IMR-90 (cell line): ENCODE measurements around the gene LPIN1. TPM values are rescaled to one million over a fixed set of nuclear protein-coding genes. Genes with fewer than 3 reads are reported as not detected.

Experiments
- ATAC-seq: fragments of 200-7000 bp; cut with Tn5 transposase; 2 replicates; pipeline ENCODE4 v1.9.1; 2020; ENCODE audit warnings: low read depth, mild to moderate bottlenecking, moderate library complexity
- BruUV-seq: library from RNA; stranded (reverse); fragments of 400-500 nt; replicated peaks from 2 replicates; lab custom pipeline; 2021; lab: Mats Ljungman, UMichigan
- CTCF ChIA-PET: fragments of 300-600 bp; formaldehyde crosslinking; extraction: SDS; loops from one replicate; lab custom pipeline; 2021; ENCODE audit warnings: antibody characterized with exemption; lab: Yijun Ruan, JAX
- POLR2A ChIA-PET: fragments of 300-600 bp; sonication (Branson Sonifier 250); formaldehyde crosslinking; loops from one replicate; lab custom pipeline; 2022; ENCODE audit warnings: antibody characterized with exemption; ENCODE audit not compliant: unreplicated experiment; lab: Charles Lee
- DNase-seq: peaks from one replicate; pipeline ENCODE4 v3.0.0; 2013
- H2AFZ ChIP-seq: replicated peaks from 2 replicates; pipeline ENCODE3; 2013; ENCODE audit warnings: low read length, mild to moderate bottlenecking; ENCODE audit not compliant: poor library complexity
- H2AK5ac ChIP-seq: 2 replicates; pipeline ENCODE4 v1.6.1; 2013; ENCODE audit warnings: low read depth, low read length, inconsistent platforms
- H2AK9ac ChIP-seq: replicated peaks from 2 replicates; pipeline ENCODE3; 2013; ENCODE audit warnings: mild to moderate bottlenecking, low read depth, low read length, moderate library complexity; ENCODE audit not compliant: poor library complexity
- H2BK120ac ChIP-seq: 2 replicates; pipeline ENCODE4 v1.6.1; 2013; ENCODE audit warnings: low read depth, low read length, inconsistent platforms
- H2BK15ac ChIP-seq: 3 replicates; pipeline ENCODE4 v1.6.1; 2013; ENCODE audit warnings: low read depth, low read length, inconsistent platforms
- H2BK20ac ChIP-seq: 2 replicates; pipeline ENCODE4 v1.6.1; 2013; ENCODE audit warnings: low read depth, mild to moderate bottlenecking, inconsistent platforms, low read length, moderate library complexity
- H2BK5ac ChIP-seq: 2 replicates; pipeline ENCODE4 v1.6.1; 2013; ENCODE audit warnings: mild to moderate bottlenecking, low read depth, low read length, inconsistent platforms; ENCODE audit not compliant: poor library complexity, severe bottlenecking
- H3K14ac ChIP-seq: replicated peaks from 2 replicates; pipeline ENCODE4 v1.6.1; 2013; ENCODE audit warnings: low read depth, low read length, inconsistent platforms
- H3K18ac ChIP-seq: 2 replicates; pipeline ENCODE4 v1.6.1; 2013; ENCODE audit warnings: low read depth, low read length, control low read depth
- H3K23ac ChIP-seq: 2 replicates; pipeline ENCODE4 v1.6.1; 2013; ENCODE audit warnings: low read depth, low read length, inconsistent platforms
- H3K27ac ChIP-seq: 2 replicates; pipeline ENCODE4 v1.5.1; 2013; ENCODE audit warnings: mild to moderate bottlenecking, control low read depth, low read length; ENCODE audit not compliant: insufficient read depth
- H3K27me3 ChIP-seq: 2 replicates; pipeline ENCODE4 v1.6.1; 2013; ENCODE audit warnings: low read length; ENCODE audit not compliant: control insufficient read depth, insufficient read depth
- H3K36me3 ChIP-seq: 2 replicates; pipeline ENCODE4 v1.6.1; 2013; ENCODE audit warnings: low read length, mixed read lengths; ENCODE audit not compliant: control insufficient read depth, insufficient read depth
- H3K4ac ChIP-seq: 2 replicates; pipeline ENCODE4 v1.6.1; 2013; ENCODE audit warnings: low read depth, low read length, inconsistent platforms
- H3K4me1 ChIP-seq: 2 replicates; pipeline ENCODE4 v1.6.1; 2013; ENCODE audit warnings: low read length, mixed read lengths; ENCODE audit not compliant: control insufficient read depth, insufficient read depth
- H3K4me2 ChIP-seq: 2 replicates; pipeline ENCODE4 v1.6.1; 2013; ENCODE audit warnings: low read depth, mild to moderate bottlenecking, control low read depth, low read length, moderate library complexity
- H3K4me3 ChIP-seq: 2 replicates; pipeline ENCODE4 v1.5.1; 2013; ENCODE audit warnings: low read depth, mild to moderate bottlenecking, control low read depth, low read length, moderate library complexity; ENCODE audit not compliant: insufficient read depth
- H3K56ac ChIP-seq: 2 replicates; pipeline ENCODE4 v1.6.1; 2013; ENCODE audit warnings: low read length, inconsistent platforms; ENCODE audit not compliant: insufficient read depth; ENCODE audit errors: extremely low read depth
- H3K79me1 ChIP-seq, 2 experiments: 2 replicates each; pipeline ENCODE4 v1.6.1; 2013; ENCODE audit warnings: low read length in 2 of 2, inconsistent platforms in 1 of 2, low read depth in 1 of 2
- H3K9ac ChIP-seq: 2 replicates; pipeline ENCODE4 v1.6.1; 2013; ENCODE audit warnings: low read depth, low read length, control low read depth
- H3K9me1 ChIP-seq: 2 replicates; pipeline ENCODE4 v1.6.1; 2013; ENCODE audit warnings: low read length, inconsistent platforms; ENCODE audit not compliant: insufficient read depth
- H3K9me3 ChIP-seq: 2 replicates; pipeline ENCODE4 v1.6.1; 2013; ENCODE audit warnings: low read length; ENCODE audit not compliant: control insufficient read depth, insufficient read depth
- H4K20me1 ChIP-seq: 2 replicates; pipeline ENCODE4 v1.6.1; 2013; ENCODE audit warnings: low read length, inconsistent platforms; ENCODE audit not compliant: insufficient read depth
- H4K5ac ChIP-seq: 2 replicates; pipeline ENCODE4 v1.6.1; 2013; ENCODE audit warnings: mild to moderate bottlenecking, low read depth, low read length, control low read depth
- H4K8ac ChIP-seq, 2 experiments: 2 replicates each; pipeline ENCODE4 v1.6.1; 2013; ENCODE audit warnings: low read depth in 2 of 2, low read length in 2 of 2, control low read depth in 1 of 2, inconsistent platforms in 1 of 2
- H4K91ac ChIP-seq: 2 replicates; pipeline ENCODE4 v1.6.1; 2013; ENCODE audit warnings: low read depth, low read length, inconsistent platforms; ENCODE audit not compliant: insufficient read depth
- BHLHE40 ChIP-seq: fragments of 150-350 bp; IDR thresholded peaks from 2 replicates; pipeline ENCODE4 v1.6.1; 2016; ENCODE audit warnings: mild to moderate bottlenecking, low read depth, low read length
- CEBPB ChIP-seq: IDR thresholded peaks from 2 replicates; pipeline ENCODE4 v1.6.1; 2012; ENCODE audit warnings: low read depth, low read length, improper control_type of control experiment
- CHD1 ChIP-seq: IDR thresholded peaks from 2 replicates; pipeline ENCODE4 v1.6.1; 2012; ENCODE audit warnings: low read depth, low read length, improper control_type of control experiment
- FOS ChIP-seq: fragments of 150-350 bp; IDR thresholded peaks from 2 replicates; pipeline ENCODE4 v1.6.1; 2016; ENCODE audit warnings: low read depth, low read length
- MAFK ChIP-seq: IDR thresholded peaks from 2 replicates; pipeline ENCODE4 v1.6.1; 2012; ENCODE audit warnings: low read depth, low read length, improper control_type of control experiment
- MAZ ChIP-seq: IDR thresholded peaks from 2 replicates; pipeline ENCODE4 v1.6.1; 2012; ENCODE audit warnings: low read depth, mild to moderate bottlenecking, low read length, improper control_type of control experiment, moderate library complexity, borderline replicate concordance
- MXI1 ChIP-seq: IDR thresholded peaks from 2 replicates; pipeline ENCODE4 v1.6.1; 2012; ENCODE audit warnings: low read depth, mild to moderate bottlenecking, low read length, moderate library complexity, borderline replicate concordance
- POLR2A ChIP-seq: IDR thresholded peaks from 2 replicates; pipeline ENCODE4 v1.6.1; 2012; ENCODE audit warnings: mild to moderate bottlenecking, low read depth, low read length
- RAD21 ChIP-seq: IDR thresholded peaks from 2 replicates; pipeline ENCODE4 v1.6.1; 2012; ENCODE audit warnings: low read length, improper control_type of control experiment
- RCOR1 ChIP-seq: IDR thresholded peaks from 2 replicates; pipeline ENCODE4 v1.6.1; 2012; ENCODE audit warnings: mild to moderate bottlenecking, low read length, improper control_type of control experiment; ENCODE audit not compliant: insufficient replicate concordance
- RFX5 ChIP-seq: IDR thresholded peaks from 2 replicates; pipeline ENCODE4 v1.8.0; 2012; ENCODE audit warnings: low read depth, mild to moderate bottlenecking, low read length, moderate library complexity
- SMC3 ChIP-seq: fragments of 150-350 bp; IDR thresholded peaks from 2 replicates; pipeline ENCODE4 v1.6.1; 2016; ENCODE audit warnings: low read depth, mild to moderate bottlenecking, antibody characterized with exemption, low read length, moderate library complexity
- WGBS, 2 experiments: methylation state at CpG; one replicate each; pipeline versions ENCODE4 v1.1.5 to v1.1.7; 2013; ENCODE audit warnings: missing lambda C conversion rate in 2 of 2; ENCODE audit not compliant: insufficient read length in 1 of 2; ENCODE audit errors: extremely low coverage in 2 of 2; 5-methylcytosine and 5-hydroxymethylcytosine counted together
- dilution Hi-C: fragments of 300-500 bp; cut with HindIII; formaldehyde crosslinking; loops from one replicate; pipeline ENCODE4 v1.14.3; 2018; ENCODE audit warnings: low sequenced_read_pairs; ENCODE audit not compliant: unreplicated experiment
- in situ Hi-C: fragments of 300-500 bp; cut with MboI; formaldehyde crosslinking; loops from 3 replicates; pipeline ENCODE4 v1.14.3; 2019; ENCODE audit warnings: low sequenced_read_pairs, inconsistent platforms, mixed read lengths
- intact Hi-C: fragments of 100-400 bp; cut with micrococcal nuclease; formaldehyde crosslinking; loops from 2 replicates; pipeline ENCODE4 v1.10.0; 2022
- polyA plus RNA-seq, 3 experiments: library from polyadenylated mRNA; depleted of rRNA; stranded (reverse); fragments of >200 nt; gene quantifications; 2 replicates each; pipeline ENCODE4 v1.2.3, GENCODE V29; 2012; ENCODE audit warnings: low replicate concordance in 1 of 3
- total RNA-seq: library from RNA; depleted of rRNA; stranded (reverse); fragments of >200 nt; gene quantifications from 2 replicates; pipeline ENCODE4 v1.2.3, GENCODE V29; 2012
- TF ChIP-seq, protein P1 (sequence below): conservative IDR thresholded peaks from 2 replicates; pipeline ENCODE4 v1.5.1; 2012; ENCODE audit warnings: mild to moderate bottlenecking, low read depth, low read length, improper control_type of control experiment
- TF ChIP-seq, protein P2 (sequence below): fragments of 150-350 bp; IDR thresholded peaks from 2 replicates; pipeline ENCODE4 v1.6.1; 2016; ENCODE audit warnings: low read depth, mild to moderate bottlenecking, low read length, moderate library complexity, borderline replicate concordance
- TF ChIP-seq, protein P3 (sequence below): fragments of 150-350 bp; IDR thresholded peaks from 2 replicates; pipeline ENCODE4 v1.6.1; 2017; ENCODE audit warnings: mild to moderate bottlenecking, antibody characterized with exemption, low read length, low read depth

LPIN1 gene
- total and polyA plus RNA-seq, 2 of the 4 experiments (the other 2 are of a cell fraction): 21.3 to 25.1 TPM

DNA sequence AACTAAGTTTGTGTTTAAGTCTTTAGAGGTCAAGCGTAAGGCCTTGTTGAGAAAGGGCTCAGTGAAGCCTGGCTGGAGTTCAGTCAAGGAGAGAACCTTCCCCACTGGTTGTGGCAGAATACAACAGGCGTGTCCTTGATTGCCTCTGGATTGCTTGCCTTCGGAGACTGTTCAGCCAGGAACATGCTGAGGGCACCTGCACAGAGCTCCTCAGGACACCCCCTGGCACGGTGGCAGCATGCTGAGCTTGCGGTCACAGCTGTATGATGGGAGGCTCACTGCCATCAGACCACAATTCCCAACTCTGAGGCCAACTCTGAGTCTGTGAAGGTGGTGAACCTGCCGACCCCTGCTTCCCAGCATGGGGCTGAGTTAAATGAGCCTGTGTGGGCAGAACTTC, 130.0 kb downstream of the LPIN1 start:
- no peak overlapping the region for H3K4ac ChIP-seq
- H3K4me2 ChIP-seq: no peak overlapping the region
- DNase-seq (no peak), ATAC-seq (no peak)
- no peak overlapping the region for H2BK15ac ChIP-seq
- H3K23ac ChIP-seq: no peak overlapping the region
- H2AFZ ChIP-seq: no peak overlapping the region
- H3K27me3 ChIP-seq: peaks cover 17% of the 10 kb centered on the region
- no peak overlapping the region for H2BK20ac ChIP-seq
- no peak overlapping the region for H2AK9ac ChIP-seq
- H3K27ac ChIP-seq: no peak overlapping the region
- no peaks in the 10 kb centered on the region for H4K20me1 ChIP-seq
- H3K9ac ChIP-seq: no peak overlapping the region
- no peak overlapping the region for H4K91ac ChIP-seq
- H3K9me1 ChIP-seq: no peaks in the 10 kb centered on the region
- ChIA-PET POLR2A (no interaction called here), CTCF (no interaction called here)
- H3K56ac ChIP-seq: no peak overlapping the region
- H3K36me3 ChIP-seq: no peaks in the 10 kb centered on the region
- H4K8ac ChIP-seq: no peak overlapping the region
- TF ChIP-seq POLR2A (no peak), RAD21 (no peak), BHLHE40 (no peak), CHD1 (no peak), RFX5 (no peak), MAFK (no peak), FOS (no peak), CEBPB (no peak), MAZ (no peak), MXI1 (no peak), SMC3 (no peak), RCOR1 (no peak)
- TF ChIP-seq, protein P1, sequence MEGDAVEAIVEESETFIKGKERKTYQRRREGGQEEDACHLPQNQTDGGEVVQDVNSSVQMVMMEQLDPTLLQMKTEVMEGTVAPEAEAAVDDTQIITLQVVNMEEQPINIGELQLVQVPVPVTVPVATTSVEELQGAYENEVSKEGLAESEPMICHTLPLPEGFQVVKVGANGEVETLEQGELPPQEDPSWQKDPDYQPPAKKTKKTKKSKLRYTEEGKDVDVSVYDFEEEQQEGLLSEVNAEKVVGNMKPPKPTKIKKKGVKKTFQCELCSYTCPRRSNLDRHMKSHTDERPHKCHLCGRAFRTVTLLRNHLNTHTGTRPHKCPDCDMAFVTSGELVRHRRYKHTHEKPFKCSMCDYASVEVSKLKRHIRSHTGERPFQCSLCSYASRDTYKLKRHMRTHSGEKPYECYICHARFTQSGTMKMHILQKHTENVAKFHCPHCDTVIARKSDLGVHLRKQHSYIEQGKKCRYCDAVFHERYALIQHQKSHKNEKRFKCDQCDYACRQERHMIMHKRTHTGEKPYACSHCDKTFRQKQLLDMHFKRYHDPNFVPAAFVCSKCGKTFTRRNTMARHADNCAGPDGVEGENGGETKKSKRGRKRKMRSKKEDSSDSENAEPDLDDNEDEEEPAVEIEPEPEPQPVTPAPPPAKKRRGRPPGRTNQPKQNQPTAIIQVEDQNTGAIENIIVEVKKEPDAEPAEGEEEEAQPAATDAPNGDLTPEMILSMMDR: no peak
- TF ChIP-seq, protein P2, sequence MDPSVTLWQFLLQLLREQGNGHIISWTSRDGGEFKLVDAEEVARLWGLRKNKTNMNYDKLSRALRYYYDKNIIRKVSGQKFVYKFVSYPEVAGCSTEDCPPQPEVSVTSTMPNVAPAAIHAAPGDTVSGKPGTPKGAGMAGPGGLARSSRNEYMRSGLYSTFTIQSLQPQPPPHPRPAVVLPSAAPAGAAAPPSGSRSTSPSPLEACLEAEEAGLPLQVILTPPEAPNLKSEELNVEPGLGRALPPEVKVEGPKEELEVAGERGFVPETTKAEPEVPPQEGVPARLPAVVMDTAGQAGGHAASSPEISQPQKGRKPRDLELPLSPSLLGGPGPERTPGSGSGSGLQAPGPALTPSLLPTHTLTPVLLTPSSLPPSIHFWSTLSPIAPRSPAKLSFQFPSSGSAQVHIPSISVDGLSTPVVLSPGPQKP: no peak
- TF ChIP-seq, protein P3, sequence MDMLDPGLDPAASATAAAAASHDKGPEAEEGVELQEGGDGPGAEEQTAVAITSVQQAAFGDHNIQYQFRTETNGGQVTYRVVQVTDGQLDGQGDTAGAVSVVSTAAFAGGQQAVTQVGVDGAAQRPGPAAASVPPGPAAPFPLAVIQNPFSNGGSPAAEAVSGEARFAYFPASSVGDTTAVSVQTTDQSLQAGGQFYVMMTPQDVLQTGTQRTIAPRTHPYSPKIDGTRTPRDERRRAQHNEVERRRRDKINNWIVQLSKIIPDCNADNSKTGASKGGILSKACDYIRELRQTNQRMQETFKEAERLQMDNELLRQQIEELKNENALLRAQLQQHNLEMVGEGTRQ: no peak
- in situ Hi-C loops: no loop called here
- no peak overlapping the region for H2BK120ac ChIP-seq
- intact Hi-C loops: no loop called here
- H3K79me1 ChIP-seq: no peaks in the 10 kb centered on the region
- 90% methylated on average over 2 of the region's 6 CpGs; no CpG with 5 or more reads in 1 of the 2 experiments for WGBS, 2 experiments
- H2BK5ac ChIP-seq: no peak overlapping the region
- H3K4me3 ChIP-seq: no peak overlapping the region
- no peaks in the 10 kb centered on the region for H3K9me3 ChIP-seq
- H3K14ac ChIP-seq: no peak overlapping the region
- dilution Hi-C loops: no loop called here
- H3K4me1 ChIP-seq: peaks cover 4% of the 10 kb centered on the region
- H4K5ac ChIP-seq: no peak overlapping the region
- no peak overlapping the region for H3K18ac ChIP-seq
- H2AK5ac ChIP-seq: no peak overlapping the region
- BruUV-seq: no TSS peak
